ENCODE data around the gene CNTNAP4. TPM values are rescaled to one million over a fixed set of nuclear protein-coding genes. Genes with fewer than 3 reads are reported as not detected.

Gene CNTNAP4
- total RNA-seq, 1 experiment from 2014 or later = not detected

DNA sequence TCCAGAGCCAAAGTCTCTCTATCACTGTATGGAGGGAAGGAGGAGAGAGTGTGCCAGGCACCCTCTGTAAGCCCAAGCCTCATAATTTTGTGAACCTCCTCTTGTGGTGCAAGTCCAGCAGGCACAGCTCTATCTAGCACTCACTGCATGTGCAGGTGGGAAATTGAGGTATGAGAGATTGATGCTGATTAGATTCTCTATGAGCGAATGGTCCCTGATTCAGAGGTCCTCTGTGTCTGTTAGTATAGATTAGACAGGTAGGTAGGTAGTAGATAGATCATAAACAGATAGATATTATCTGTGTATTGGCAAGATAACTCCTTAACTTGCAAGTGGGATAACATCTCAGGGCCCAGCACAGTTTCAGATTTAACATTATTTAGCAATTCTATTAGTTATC lies 209.5 kb downstream of the CNTNAP4 start:
- Histone ChIP-seq H3K27me3 (ENCODE audit: insufficient read depth, low read length) (no peaks in the 10 kb centered on the region), H3K4me2 (ENCODE audit: insufficient read depth, insufficient read length, low read length) (no peak overlapping the region), H2AK5ac (ENCODE audit: insufficient read length, low read length) (no peak overlapping the region), H4K5ac (ENCODE audit: insufficient read length, low read depth, low read length) (no peak overlapping the region), H4K8ac (replicated peaks; ENCODE audit: insufficient read length, low read depth, low read length) (no peak overlapping the region), H3K27ac (ENCODE audit: insufficient read length, low read depth, low read length) (no peak overlapping the region), H2BK12ac (ENCODE audit: insufficient read length, low read depth, low read length) (no peak overlapping the region), H3K4me1 (ENCODE audit: insufficient read depth, low read length) (no peaks in the 10 kb centered on the region), H3T11ph (ENCODE audit: low read length) (no peak overlapping the region), H3K18ac (ENCODE audit: insufficient read length, low read depth, low read length) (no peak overlapping the region), H3K4ac (ENCODE audit: low read depth, low read length) (no peak overlapping the region), H2BK120ac (ENCODE audit: low read depth, low read length, poor library complexity, severe bottlenecking) (no peak overlapping the region), H4K91ac (ENCODE audit: insufficient read length, low read depth, low read length) (no peak overlapping the region), H3K9me3 (ENCODE audit: control insufficient read depth, low read depth, low read length) (no peaks in the 10 kb centered on the region), H3K56ac (ENCODE audit: insufficient read length, low read depth, low read length) (no peak overlapping the region), H3K23me2 (ENCODE audit: insufficient read length, low read depth, low read length, poor library complexity, severe bottlenecking) (no peaks in the 10 kb centered on the region), H3K23ac (ENCODE audit: insufficient read length, low read depth, low read length) (no peak overlapping the region), H3K14ac (ENCODE audit: insufficient read depth, low read length) (no peak overlapping the region), H4K20me1 (ENCODE audit: control insufficient read depth, insufficient read depth, insufficient read length) (no peaks in the 10 kb centered on the region), H2BK15ac (ENCODE audit: low read depth, low read length) (no peak overlapping the region), H2BK20ac (ENCODE audit: low read depth, low read length, poor library complexity, severe bottlenecking) (no peak overlapping the region), H2BK5ac (ENCODE audit: insufficient read length, low read length) (no peak overlapping the region), H2AFZ (ENCODE audit: low read length) (no peak overlapping the region), H3K79me2 (ENCODE audit: insufficient read depth, low read length) (no peaks in the 10 kb centered on the region), H3K9ac (ENCODE audit: extremely low read depth, insufficient read length, low read length) (no peak overlapping the region), H3K79me1 (ENCODE audit: insufficient read depth, low read depth, low read length, poor library complexity, severe bottlenecking) (no peaks in the 10 kb centered on the region)
- Mint-ChIP-seq H3K27ac (no peak overlapping the region; a peak in 1 of 7 replicates), H3K36me3 (ENCODE audit: insufficient read depth in 1 of 3, low read depth in 3 of 3) (no peaks in the 10 kb centered on the region), H3K4me3 (no peak overlapping the region), H3K4me1 (peaks cover 9 to 14% of the 10 kb centered on the region in 2 experiments), H3K27me3 (ENCODE audit: low read depth) (peaks cover 86% of the 10 kb centered on the region), H3K9me3 (no peaks in the 10 kb centered on the region)
- DNase-seq = no peak
- WGBS (ENCODE audit: extremely low coverage, insufficient read length, low lambda C conversion rate) = no CpG with 5 or more reads among the region's 1 CpG
- TF ChIP-seq, protein P1, sequence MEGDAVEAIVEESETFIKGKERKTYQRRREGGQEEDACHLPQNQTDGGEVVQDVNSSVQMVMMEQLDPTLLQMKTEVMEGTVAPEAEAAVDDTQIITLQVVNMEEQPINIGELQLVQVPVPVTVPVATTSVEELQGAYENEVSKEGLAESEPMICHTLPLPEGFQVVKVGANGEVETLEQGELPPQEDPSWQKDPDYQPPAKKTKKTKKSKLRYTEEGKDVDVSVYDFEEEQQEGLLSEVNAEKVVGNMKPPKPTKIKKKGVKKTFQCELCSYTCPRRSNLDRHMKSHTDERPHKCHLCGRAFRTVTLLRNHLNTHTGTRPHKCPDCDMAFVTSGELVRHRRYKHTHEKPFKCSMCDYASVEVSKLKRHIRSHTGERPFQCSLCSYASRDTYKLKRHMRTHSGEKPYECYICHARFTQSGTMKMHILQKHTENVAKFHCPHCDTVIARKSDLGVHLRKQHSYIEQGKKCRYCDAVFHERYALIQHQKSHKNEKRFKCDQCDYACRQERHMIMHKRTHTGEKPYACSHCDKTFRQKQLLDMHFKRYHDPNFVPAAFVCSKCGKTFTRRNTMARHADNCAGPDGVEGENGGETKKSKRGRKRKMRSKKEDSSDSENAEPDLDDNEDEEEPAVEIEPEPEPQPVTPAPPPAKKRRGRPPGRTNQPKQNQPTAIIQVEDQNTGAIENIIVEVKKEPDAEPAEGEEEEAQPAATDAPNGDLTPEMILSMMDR (conservative IDR thresholded peaks at IDR 0.05) = no peak

Measured in H9 (cell line).